Smooth muscle cell of bladder (primary cell): ENCODE results near the gene SAMD10. TPM values are rescaled to one million over a fixed set of nuclear protein-coding genes. Genes with fewer than 3 reads are reported as not detected.

Experiments
- total RNA-seq: library from RNA; depleted of rRNA; stranded (reverse); fragments of >200 nt; gene quantifications from 2 replicates; pipeline ENCODE4 v1.2.3, GENCODE V29; 2014

Gene SAMD10
- total RNA-seq = 0.28 and 0.43 TPM in 2 replicates

DNA sequence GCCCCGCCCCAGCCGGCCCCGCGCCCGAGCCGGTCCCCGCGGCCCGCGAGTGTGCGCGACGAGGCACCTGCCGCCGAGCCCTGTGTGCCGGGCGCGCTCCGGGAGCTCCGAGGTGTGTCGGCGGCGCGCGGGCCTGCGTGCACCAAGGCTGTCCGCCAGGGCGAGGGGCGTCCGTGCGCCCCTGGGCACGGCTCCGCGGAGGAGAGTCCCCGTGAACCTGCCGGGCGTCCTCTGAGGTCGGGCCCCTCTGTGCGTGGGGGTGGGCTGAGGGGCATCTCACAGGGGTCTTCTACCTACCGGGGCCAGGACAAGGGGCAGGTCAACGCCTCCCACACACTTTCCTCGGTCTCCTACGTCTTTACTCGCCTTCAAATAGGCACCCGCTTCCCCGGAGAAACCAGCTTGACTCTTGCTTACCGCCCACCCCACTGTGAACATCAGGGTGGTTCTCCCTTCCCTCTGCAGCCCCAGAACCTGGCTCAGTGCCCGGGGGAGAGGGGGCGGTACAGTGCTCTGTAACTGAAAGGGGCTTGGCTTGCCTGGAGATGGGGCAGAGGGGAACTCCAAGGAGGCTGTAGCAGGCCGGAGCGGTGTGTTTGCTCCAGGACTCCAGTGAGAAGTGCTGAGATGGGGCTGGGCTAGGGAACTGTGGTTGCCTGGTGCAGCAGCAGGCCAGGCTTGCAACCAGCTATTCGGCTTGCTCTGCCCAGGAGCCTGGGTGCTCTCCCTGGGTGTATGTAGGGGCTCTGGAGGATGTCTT, at the start of gene SAMD10:
Gene SAMD10 (minus strand): TSS at position 86 of the 760 bp plus-strand sequence. CDS start 175 bp downstream, outside the sequence.

GRCh38 chr20:63980806-63981728, 1.6 kb upstream of the SAMD10 start, which contains the start of gene PRPF6:
Gene PRPF6 (plus strand): TSS chr20:63981132. CDS start chr20:63981246, 114 bp downstream.

GRCh38 chr20:63969838-63970713, 9.4 kb downstream of the SAMD10 start, which contains the start of gene ZNF512B:
Gene ZNF512B (minus strand): TSS chr20:63969930. CDS start chr20:63967950, 1,980 bp downstream.

DNA sequence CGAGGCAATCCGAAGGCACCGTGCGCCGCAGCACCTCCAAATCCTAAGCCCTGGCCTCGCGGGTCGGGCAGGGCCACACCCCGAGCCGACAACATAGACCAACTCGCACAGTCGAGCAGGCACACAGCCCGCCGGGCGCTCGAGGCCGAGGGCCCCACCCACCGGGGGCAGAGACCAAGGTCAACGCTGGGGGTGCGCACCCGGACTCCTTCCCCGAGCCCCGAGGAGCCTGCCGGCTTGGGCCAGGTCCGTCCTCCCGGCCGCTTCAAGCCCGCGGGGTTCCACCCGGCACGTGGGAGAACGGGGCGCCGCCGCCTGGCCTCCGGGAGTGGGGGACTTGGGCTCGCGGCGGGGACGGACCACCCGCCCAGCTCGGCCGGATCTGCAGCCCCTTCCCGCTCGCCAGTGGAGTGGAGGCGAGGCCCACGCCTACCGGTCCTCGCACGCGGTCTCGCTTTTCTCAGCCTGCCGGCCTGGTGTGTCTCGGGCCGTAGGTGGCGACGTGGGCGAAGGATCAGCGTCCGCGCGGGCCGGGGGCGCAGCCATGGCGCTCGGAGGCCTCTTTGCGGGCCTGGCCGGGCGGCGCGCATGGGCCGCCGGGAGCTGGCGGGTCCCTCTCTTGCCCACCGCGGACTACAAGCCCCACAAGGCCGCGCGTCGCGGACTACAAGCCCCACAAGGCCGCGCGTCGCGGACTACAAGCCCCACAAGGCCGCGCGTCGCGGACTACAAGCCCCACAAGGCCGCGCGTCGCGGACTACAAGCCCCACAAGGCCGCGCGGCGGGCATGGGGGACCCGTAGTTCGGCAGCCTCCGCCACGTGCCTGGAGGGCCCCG, 23.4 kb downstream of the SAMD10 start, which contains the start of gene UCKL1:
Gene UCKL1 (minus strand): TSS at position 590 of the 837 bp plus-strand sequence. CDS start 44 bp downstream, at position 546.

Other genes starting within 250 kb of the SAMD10 start
- gene LIME1, start 243.0 kb downstream of the SAMD10 start, total RNA-seq = 1.6 and 2.2 TPM in 2 replicates
- gene SLC2A4RG, start 239.9 kb downstream of the SAMD10 start, total RNA-seq = 14.4 and 18.3 TPM in 2 replicates
- 4.6 and 9.7 TPM in 2 replicates for gene ZBTB46, start 148.4 kb downstream of the SAMD10 start, total RNA-seq
- not detected in 2 replicates for gene ABHD16B, start 118.1 kb downstream of the SAMD10 start, total RNA-seq
- gene TPD52L2, start 114.4 kb downstream of the SAMD10 start, total RNA-seq = 112 and 116 TPM in 2 replicates
- gene DNAJC5, start 84.5 kb downstream of the SAMD10 start, total RNA-seq = 49.6 and 68.2 TPM in 2 replicates
- gene UCKL1, start 23.2 kb downstream of the SAMD10 start, total RNA-seq = 14.5 and 15.9 TPM in 2 replicates
- gene ZNF512B, start 9.7 kb downstream of the SAMD10 start, total RNA-seq = 4.7 and 6.1 TPM in 2 replicates
- 57.0 and 63.9 TPM in 2 replicates for gene PRPF6, start 1.5 kb upstream of the SAMD10 start, total RNA-seq
- gene C20orf204, start 56.5 kb upstream of the SAMD10 start, total RNA-seq = 0.57 and 0.92 TPM in 2 replicates
- 0.18 TPM in 1 of 2 replicates, not detected in the other for gene SOX18, start 70.0 kb upstream of the SAMD10 start, total RNA-seq
- 27.3 and 33.7 TPM in 2 replicates for gene TCEA2, start 83.6 kb upstream of the SAMD10 start, total RNA-seq
- 7.3 and 7.8 TPM in 2 replicates for gene RGS19, start 99.9 kb upstream of the SAMD10 start, total RNA-seq
- 1.6 and 1.9 TPM in 2 replicates for gene OPRL1, start 100.4 kb upstream of the SAMD10 start, total RNA-seq
- gene LKAAEAR1, start 104.8 kb upstream of the SAMD10 start, total RNA-seq = 0.14 TPM in 1 of 2 replicates, not detected in the other
- gene NPBWR2, start 127.9 kb upstream of the SAMD10 start, total RNA-seq = not detected in 2 replicates
- gene MYT1, start 184.8 kb upstream of the SAMD10 start, total RNA-seq = not detected in 2 replicates